ENCODE measurements around the gene S100A12.

- TF ChIP-seq, protein P1, sequence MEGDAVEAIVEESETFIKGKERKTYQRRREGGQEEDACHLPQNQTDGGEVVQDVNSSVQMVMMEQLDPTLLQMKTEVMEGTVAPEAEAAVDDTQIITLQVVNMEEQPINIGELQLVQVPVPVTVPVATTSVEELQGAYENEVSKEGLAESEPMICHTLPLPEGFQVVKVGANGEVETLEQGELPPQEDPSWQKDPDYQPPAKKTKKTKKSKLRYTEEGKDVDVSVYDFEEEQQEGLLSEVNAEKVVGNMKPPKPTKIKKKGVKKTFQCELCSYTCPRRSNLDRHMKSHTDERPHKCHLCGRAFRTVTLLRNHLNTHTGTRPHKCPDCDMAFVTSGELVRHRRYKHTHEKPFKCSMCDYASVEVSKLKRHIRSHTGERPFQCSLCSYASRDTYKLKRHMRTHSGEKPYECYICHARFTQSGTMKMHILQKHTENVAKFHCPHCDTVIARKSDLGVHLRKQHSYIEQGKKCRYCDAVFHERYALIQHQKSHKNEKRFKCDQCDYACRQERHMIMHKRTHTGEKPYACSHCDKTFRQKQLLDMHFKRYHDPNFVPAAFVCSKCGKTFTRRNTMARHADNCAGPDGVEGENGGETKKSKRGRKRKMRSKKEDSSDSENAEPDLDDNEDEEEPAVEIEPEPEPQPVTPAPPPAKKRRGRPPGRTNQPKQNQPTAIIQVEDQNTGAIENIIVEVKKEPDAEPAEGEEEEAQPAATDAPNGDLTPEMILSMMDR (IDR thresholded peaks at IDR 0.05 in 4 of 5, conservative IDR thresholded peaks at IDR 0.05 in 1 of 5) = no peak
- TF ChIP-seq POLR2A (IDR thresholded peaks at IDR 0.05) = no peak
Observed at GRCh38 chr1:153392258-153392657, 16.8 kb upstream of the S100A12 start.
